CD14-positive monocyte (primary cell): Measurements from ENCODE around the gene FFAR2. TPM values are rescaled to one million over a fixed set of nuclear protein-coding genes. Genes with fewer than 3 reads are reported as not detected.
A peak's percentile ranks its signal among the peaks of the same experiment; 100 is the strongest.

Experiments used
- DNase-seq, 3 donors: peaks; one replicate each; pipeline ENCODE4 v3.0.0-alpha.2; 2011 to 2022
- H2AFZ ChIP-seq: 2 replicates; pipeline ENCODE4 v1.6.0; 2012; ENCODE audit warnings: mild to moderate bottlenecking, low read depth, low read length, inconsistent platforms; ENCODE audit not compliant: insufficient read depth, poor library complexity, severe bottlenecking
- H3K27ac ChIP-seq, 2 donors: 1 replicate in 1 of 2; 2 replicates in 1 of 2; pipeline ENCODE4 v1.5.1; 2012 to 2013; ENCODE audit warnings: low read length in 2 of 2, control low read depth in 1 of 2, inconsistent platforms in 1 of 2, low read depth in 1 of 2, mild to moderate bottlenecking in 1 of 2
- H3K27me3 ChIP-seq, 2 donors: one replicate each; pipeline versions ENCODE4 v1.6.0 to v1.6.1; 2011 to 2013; ENCODE audit warnings: low read length in 2 of 2; ENCODE audit not compliant: control insufficient read depth in 2 of 2, insufficient read depth in 2 of 2
- H3K36me3 ChIP-seq, 2 donors: replicated peaks in 1 of 2; 1 replicate in 1 of 2; 2 replicates in 1 of 2; pipeline versions ENCODE4 v1.5.1 to v1.6.1; 2012 to 2013; ENCODE audit warnings: low read length in 2 of 2, control low read depth in 1 of 2, inconsistent platforms in 1 of 2, mild to moderate bottlenecking in 1 of 2; ENCODE audit not compliant: insufficient read depth in 2 of 2, control insufficient read depth in 1 of 2
- H3K4me1 ChIP-seq, 2 donors: 1 replicate in 1 of 2; 2 replicates in 1 of 2; pipeline versions ENCODE4 v1.5.1 to v1.6.1; 2012 to 2013; ENCODE audit warnings: low read length in 2 of 2, control low read depth in 1 of 2, inconsistent platforms in 1 of 2, mild to moderate bottlenecking in 1 of 2, moderate library complexity in 1 of 2; ENCODE audit not compliant: insufficient read depth in 2 of 2, control insufficient read depth in 1 of 2
- H3K4me2 ChIP-seq: replicated peaks from 2 replicates; pipeline ENCODE3; 2012; ENCODE audit warnings: low read length, moderate library complexity, mild to moderate bottlenecking; ENCODE audit not compliant: poor library complexity, severe bottlenecking; ENCODE audit errors: extremely low read depth
- H3K4me3 ChIP-seq, 3 experiments: fragments of 200-600 bp in 1 of 3; sonication (generic) in 1 of 3; replicated peaks in 1 of 3; 1 replicate in 2 of 3; 2 replicates in 1 of 3; pipeline ENCODE4 v1.5.1; 2011 to 2013; ENCODE audit warnings: low read length in 3 of 3, mild to moderate bottlenecking in 3 of 3, control low read depth in 2 of 3, low read depth in 2 of 3, inconsistent platforms in 1 of 3, moderate library complexity in 1 of 3
- H3K79me2 ChIP-seq: 2 replicates; pipeline ENCODE4 v1.6.0; 2012; ENCODE audit warnings: mild to moderate bottlenecking, control low read depth, inconsistent platforms, low read length, moderate library complexity; ENCODE audit not compliant: insufficient read depth
- H3K9ac ChIP-seq: 2 replicates; pipeline ENCODE4 v1.6.0; 2017; ENCODE audit warnings: low read length, mild to moderate bottlenecking; ENCODE audit not compliant: insufficient read depth, poor library complexity, severe bottlenecking
- H3K9me3 ChIP-seq, 2 donors: replicated peaks in 1 of 2; 1 replicate in 1 of 2; 2 replicates in 1 of 2; pipeline versions ENCODE4 v1.5.1 to v1.6.1; 2012 to 2013; ENCODE audit warnings: low read length in 2 of 2, control low read depth in 1 of 2; ENCODE audit not compliant: control insufficient read depth in 1 of 2, insufficient read depth in 1 of 2
- H4K20me1 ChIP-seq: 2 replicates; pipeline ENCODE4 v1.6.0; 2012; ENCODE audit warnings: mild to moderate bottlenecking, low read length, control low read depth, moderate library complexity; ENCODE audit not compliant: insufficient read depth
- H3K27ac Mint-ChIP-seq, 7 donors: one replicate each; pipeline ENCODE4 v1.8.0; 2020; ENCODE audit warnings: mild to moderate bottlenecking in 7 of 7, mixed read lengths in 7 of 7, moderate library complexity in 6 of 7, inconsistent platforms in 2 of 7
- H3K27me3 Mint-ChIP-seq, 3 donors: one replicate each; pipeline ENCODE4 v1.8.0; 2021 to 2022; ENCODE audit warnings: low read depth in 3 of 3, mild to moderate bottlenecking in 3 of 3, mixed read lengths in 3 of 3, moderate library complexity in 3 of 3, inconsistent platforms in 1 of 3
- H3K36me3 Mint-ChIP-seq, 2 donors: one replicate each; pipeline ENCODE4 v1.8.0; 2020; ENCODE audit warnings: mixed read lengths in 2 of 2, inconsistent platforms in 1 of 2, mild to moderate bottlenecking in 1 of 2
- H3K4me1 Mint-ChIP-seq: one replicate; pipeline ENCODE4 v1.8.0; 2020; ENCODE audit warnings: mild to moderate bottlenecking, mixed read lengths
- H3K4me3 Mint-ChIP-seq, 2 donors: one replicate each; pipeline ENCODE4 v1.8.0; 2020; ENCODE audit warnings: mild to moderate bottlenecking in 2 of 2, mixed read lengths in 2 of 2, moderate library complexity in 1 of 2
- H3K9me3 Mint-ChIP-seq, 7 donors: one replicate each; pipeline ENCODE4 v1.8.0; 2020 to 2022; ENCODE audit warnings: mixed read lengths in 7 of 7, mild to moderate bottlenecking in 6 of 7, moderate library complexity in 6 of 7, inconsistent platforms in 2 of 7
- WGBS: methylation state at CpG from one replicate; pipeline ENCODE4 v1.1.5; 2013; ENCODE audit warnings: missing lambda C conversion rate; ENCODE audit not compliant: insufficient coverage; 5-methylcytosine and 5-hydroxymethylcytosine counted together
- intact Hi-C, 2 donors: fragments of 100-400 bp; cut with micrococcal nuclease; formaldehyde crosslinking; loops; one replicate each; pipeline versions ENCODE4 v1.15.0 to v1.15.1; 2023
- polyA plus RNA-seq, 3 donors: library from polyadenylated mRNA; depleted of rRNA in 1 of 3; unstranded in 2 of 3; stranded (reverse) in 1 of 3; fragments of 300-500 nt in 2 of 3; fragments of >200 nt in 1 of 3; fragmentation: Illumina TruSeq in 2 of 3; gene quantifications; 1 replicate in 2 of 3; 2 replicates in 1 of 3; pipeline ENCODE4 v1.2.3, GENCODE V29; 2012 to 2021
- TF ChIP-seq, protein P1 (sequence below): fragments of 200-600 bp; IDR thresholded peaks from one replicate; pipeline ENCODE4 v1.8.0; 2022; ENCODE audit warnings: antibody characterized with exemption, mild to moderate bottlenecking

FFAR2 gene
- polyA plus RNA-seq, 3 donors = 5.7 to 38.7 (median 10.8) TPM

DNA sequence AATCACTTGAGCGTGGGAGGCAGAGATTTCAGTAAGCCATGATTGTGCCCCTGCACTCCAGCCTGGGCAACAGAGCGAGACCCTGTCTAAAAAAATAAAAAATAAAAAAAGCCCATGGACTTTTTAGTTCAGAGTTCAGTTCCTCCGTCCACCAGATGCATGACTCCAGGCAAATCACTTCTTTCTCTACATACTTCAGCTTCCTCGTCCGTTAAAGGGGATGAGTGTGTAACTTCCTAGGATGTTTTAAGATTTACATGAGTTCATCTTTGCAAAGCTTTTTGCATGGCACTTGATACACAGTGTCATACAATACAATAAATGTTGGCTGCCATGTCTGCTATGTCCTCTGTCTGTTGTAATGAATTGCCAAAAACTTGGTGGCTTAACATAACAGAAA lies 10.0 kb upstream of the FFAR2 start:
- intact Hi-C loops = no loop called here
- Mint-ChIP-seq H3K27me3 (peaks cover 5 to 16% (median 7%) of the 10 kb centered on the region in 3 donors), H3K36me3 (peaks cover 2 to 3% of the 10 kb centered on the region in 2 donors), H3K27ac (peak overlapping the region in 6 of 7 donors; percentile 32 to 99 (median 96)), H3K4me1 (peaks cover 93% of the 10 kb centered on the region), H3K9me3 (no peaks in the 10 kb centered on the region), H3K4me3 (peak overlapping the region in 1 of 2 donors; percentile 48)
- Histone ChIP-seq H3K4me2 (no peak overlapping the region), H3K79me2 (no peaks in the 10 kb centered on the region), H3K27ac (no peak overlapping the region), H2AFZ (no peak overlapping the region), H3K4me3 (no peak overlapping the region), H3K36me3 (no peaks in the 10 kb centered on the region), H4K20me1 (no peaks in the 10 kb centered on the region), H3K9me3 (no peaks in the 10 kb centered on the region), H3K9ac (no peak overlapping the region), H3K27me3 (no peaks in the 10 kb centered on the region), H3K4me1 (peaks cover 81 to 86% of the 10 kb centered on the region in 2 donors)
- TF ChIP-seq, protein P1, sequence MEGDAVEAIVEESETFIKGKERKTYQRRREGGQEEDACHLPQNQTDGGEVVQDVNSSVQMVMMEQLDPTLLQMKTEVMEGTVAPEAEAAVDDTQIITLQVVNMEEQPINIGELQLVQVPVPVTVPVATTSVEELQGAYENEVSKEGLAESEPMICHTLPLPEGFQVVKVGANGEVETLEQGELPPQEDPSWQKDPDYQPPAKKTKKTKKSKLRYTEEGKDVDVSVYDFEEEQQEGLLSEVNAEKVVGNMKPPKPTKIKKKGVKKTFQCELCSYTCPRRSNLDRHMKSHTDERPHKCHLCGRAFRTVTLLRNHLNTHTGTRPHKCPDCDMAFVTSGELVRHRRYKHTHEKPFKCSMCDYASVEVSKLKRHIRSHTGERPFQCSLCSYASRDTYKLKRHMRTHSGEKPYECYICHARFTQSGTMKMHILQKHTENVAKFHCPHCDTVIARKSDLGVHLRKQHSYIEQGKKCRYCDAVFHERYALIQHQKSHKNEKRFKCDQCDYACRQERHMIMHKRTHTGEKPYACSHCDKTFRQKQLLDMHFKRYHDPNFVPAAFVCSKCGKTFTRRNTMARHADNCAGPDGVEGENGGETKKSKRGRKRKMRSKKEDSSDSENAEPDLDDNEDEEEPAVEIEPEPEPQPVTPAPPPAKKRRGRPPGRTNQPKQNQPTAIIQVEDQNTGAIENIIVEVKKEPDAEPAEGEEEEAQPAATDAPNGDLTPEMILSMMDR = no peak
- DNase-seq = peak in 1 of 3 donors; percentile 58
- 100% methylated on average over 1 of the region's 5 CpGs for WGBS

DNA sequence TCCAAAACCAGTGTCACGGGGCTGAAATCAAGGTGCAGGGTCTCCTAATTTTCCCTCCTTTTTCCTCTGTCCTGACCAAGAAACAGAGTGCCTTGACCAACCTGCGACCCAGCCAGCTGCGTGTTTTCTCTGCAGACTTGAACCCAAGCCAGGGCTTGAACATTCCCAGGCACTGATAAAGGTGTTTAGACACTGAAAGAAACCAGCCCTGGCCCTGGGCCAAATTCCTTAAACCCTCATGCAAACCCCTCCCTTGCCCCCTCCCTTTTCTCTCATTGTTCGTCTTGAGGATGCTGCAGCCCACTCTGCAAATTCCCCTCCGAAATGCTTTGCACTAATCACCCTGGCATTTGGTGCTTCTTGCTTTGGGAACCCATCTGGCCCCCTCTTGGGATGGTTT lies 9.5 kb upstream of the FFAR2 start:
- Histone ChIP-seq H3K4me3 (no peak overlapping the region), H2AFZ (no peak overlapping the region), H3K27ac (no peak overlapping the region), H3K27me3 (no peaks in the 10 kb centered on the region), H3K4me1 (peaks cover 76 to 84% of the 10 kb centered on the region in 2 donors), H3K9me3 (no peaks in the 10 kb centered on the region), H3K4me2 (no peak overlapping the region), H3K36me3 (no peaks in the 10 kb centered on the region), H3K9ac (no peak overlapping the region), H3K79me2 (no peaks in the 10 kb centered on the region), H4K20me1 (no peaks in the 10 kb centered on the region)
- Mint-ChIP-seq H3K4me3 (no peak overlapping the region), H3K36me3 (peaks cover 2 to 3% of the 10 kb centered on the region in 2 donors), H3K27ac (peak overlapping the region in 3 of 7 donors; percentile 96 to 98 (median 96)), H3K4me1 (peaks cover 88% of the 10 kb centered on the region), H3K27me3 (peaks cover 5 to 16% (median 7%) of the 10 kb centered on the region in 3 donors), H3K9me3 (no peaks in the 10 kb centered on the region)
- TF ChIP-seq, protein P1 = no peak
- intact Hi-C loops = no loop called here
- WGBS = 78% methylated on average over 4 of the region's 5 CpGs
- no peak for DNase-seq
